CD4-positive, alpha-beta memory T cell (primary cell): ENCODE data around the gene STYXL2. TPM values are rescaled to one million over a fixed set of nuclear protein-coding genes. Genes with fewer than 3 reads are reported as not detected.

Experiments used
- polyA plus RNA-seq, 2 donors: library from polyadenylated mRNA; unstranded; fragments of 300-500 nt; fragmentation: Illumina TruSeq; gene quantifications; one replicate each; pipeline ENCODE4 v1.2.3, GENCODE V29; 2021
- total RNA-seq, 2 experiments: library from RNA; stranded (reverse); gene quantifications; one replicate each; pipeline ENCODE4 v1.2.3, GENCODE V29; 2021

STYXL2 gene
- total and polyA plus RNA-seq, 4 experiments from 2014 or later: not detected

Other genes with a start within 250 kb of the STYXL2 start
- 10 to 100 TPM; 15.3 to 16.0 TPM for gene TADA1, start 217.8 kb upstream of the STYXL2 start, total RNA-seq
- 10 to 100 TPM; 18.0 to 23.6 TPM for gene TADA1, start 217.8 kb upstream of the STYXL2 start, polyA plus RNA-seq
- under 1 TPM; 0.25 to 0.52 TPM for gene ILDR2, start 118.5 kb upstream of the STYXL2 start, total RNA-seq
- under 1 TPM in 1 of 2 donors, not detected in 1; 0.21 TPM for gene ILDR2, start 118.5 kb upstream of the STYXL2 start, polyA plus RNA-seq
- gene MAEL, start 104.8 kb upstream of the STYXL2 start, total RNA-seq: not detected
- gene MAEL, start 104.8 kb upstream of the STYXL2 start, polyA plus RNA-seq: not detected
- 10 to 100 TPM; 21.2 to 21.6 TPM for gene GPA33, start 3.7 kb upstream of the STYXL2 start, total RNA-seq
- 10 to 100 TPM; 24.2 to 33.5 TPM for gene GPA33, start 3.7 kb upstream of the STYXL2 start, polyA plus RNA-seq
- 10 to 100 TPM; 17.9 to 22.9 TPM for gene POU2F1, start 126.8 kb downstream of the STYXL2 start, total RNA-seq
- gene POU2F1, start 126.8 kb downstream of the STYXL2 start, polyA plus RNA-seq: 10 to 100 TPM in 1 of 2 donors, 1 to 10 TPM in 1; 5.7 to 10.9 TPM